Hematopoietic multipotent progenitor cell (in vitro differentiated cells): Measurements from ENCODE around the gene EEIG1. TPM values are rescaled to one million over a fixed set of nuclear protein-coding genes. Genes with fewer than 3 reads are reported as not detected.
A peak's percentile ranks its signal among the peaks of the same experiment; 100 is the strongest.

Source experiments
- DNase-seq, 3 donors: peaks; one replicate each; pipeline ENCODE4 v3.0.0-alpha.2; 2011 to 2015; ENCODE audit warnings: low read depth in 2 of 3, low spot score in 2 of 3
- total RNA-seq: library from RNA; depleted of rRNA; stranded (reverse); fragments of >200 nt; gene quantifications from one replicate; pipeline ENCODE4 v1.2.3, GENCODE V29; 2012

EEIG1 gene
- total RNA-seq, 1 donor, result 3.8 TPM

DNA sequence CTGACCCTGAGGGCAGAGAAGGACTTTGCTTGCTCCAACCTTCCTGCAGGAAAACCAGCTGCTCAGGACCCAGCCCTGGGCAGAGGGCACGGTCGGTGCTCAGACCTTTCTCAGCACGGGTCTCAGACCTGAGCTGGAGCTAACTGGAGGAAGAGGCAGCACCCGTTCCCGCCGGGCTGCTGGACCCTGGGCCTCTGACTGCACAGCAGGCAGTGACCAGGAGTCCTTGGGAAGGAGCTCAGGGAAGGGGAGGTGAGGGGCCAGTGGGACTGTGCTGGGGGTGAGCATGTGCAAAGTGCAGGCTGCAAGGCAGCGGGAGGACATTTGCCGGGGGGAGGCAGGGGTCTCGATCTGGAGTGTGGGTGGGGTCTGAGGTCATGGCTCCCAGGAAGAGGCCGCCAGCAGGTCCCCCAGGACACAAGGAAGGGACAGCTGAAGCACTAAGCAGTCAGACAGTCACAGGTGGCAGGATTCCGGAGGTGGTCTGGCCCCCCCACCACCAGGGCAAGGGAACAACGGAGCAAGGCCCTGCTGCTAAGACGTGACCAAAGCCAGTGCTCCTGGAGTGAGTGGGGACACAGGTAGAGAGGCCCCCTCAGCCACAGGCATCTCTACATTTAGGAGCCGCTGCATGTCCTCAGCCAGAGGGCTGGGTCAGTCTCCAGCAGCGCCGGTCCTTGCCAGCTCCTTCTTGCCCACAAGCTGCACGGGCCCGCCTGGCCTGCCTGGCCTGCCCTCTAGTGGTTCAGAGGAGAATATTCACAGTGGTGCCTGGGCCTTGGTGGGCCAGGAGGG, 38.4 kb downstream of the EEIG1 start:
- DNase-seq, result peak in 2 of 3 donors; percentile 59 to 66

DNA sequence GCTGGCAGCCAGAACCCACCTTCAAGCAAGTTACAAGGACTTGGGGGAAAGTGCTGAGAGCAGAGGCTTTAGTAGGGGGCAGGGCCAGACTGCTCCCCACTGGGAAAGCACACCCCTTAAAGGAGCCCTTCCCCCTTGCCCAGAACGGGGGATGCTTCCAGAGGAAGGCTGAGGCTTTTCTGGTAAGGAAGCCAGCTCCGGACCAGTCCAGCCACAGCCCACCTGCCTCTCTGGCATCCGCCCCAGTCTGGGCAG, 38.9 kb downstream of the EEIG1 start:
- DNase-seq, result no peak

DNA sequence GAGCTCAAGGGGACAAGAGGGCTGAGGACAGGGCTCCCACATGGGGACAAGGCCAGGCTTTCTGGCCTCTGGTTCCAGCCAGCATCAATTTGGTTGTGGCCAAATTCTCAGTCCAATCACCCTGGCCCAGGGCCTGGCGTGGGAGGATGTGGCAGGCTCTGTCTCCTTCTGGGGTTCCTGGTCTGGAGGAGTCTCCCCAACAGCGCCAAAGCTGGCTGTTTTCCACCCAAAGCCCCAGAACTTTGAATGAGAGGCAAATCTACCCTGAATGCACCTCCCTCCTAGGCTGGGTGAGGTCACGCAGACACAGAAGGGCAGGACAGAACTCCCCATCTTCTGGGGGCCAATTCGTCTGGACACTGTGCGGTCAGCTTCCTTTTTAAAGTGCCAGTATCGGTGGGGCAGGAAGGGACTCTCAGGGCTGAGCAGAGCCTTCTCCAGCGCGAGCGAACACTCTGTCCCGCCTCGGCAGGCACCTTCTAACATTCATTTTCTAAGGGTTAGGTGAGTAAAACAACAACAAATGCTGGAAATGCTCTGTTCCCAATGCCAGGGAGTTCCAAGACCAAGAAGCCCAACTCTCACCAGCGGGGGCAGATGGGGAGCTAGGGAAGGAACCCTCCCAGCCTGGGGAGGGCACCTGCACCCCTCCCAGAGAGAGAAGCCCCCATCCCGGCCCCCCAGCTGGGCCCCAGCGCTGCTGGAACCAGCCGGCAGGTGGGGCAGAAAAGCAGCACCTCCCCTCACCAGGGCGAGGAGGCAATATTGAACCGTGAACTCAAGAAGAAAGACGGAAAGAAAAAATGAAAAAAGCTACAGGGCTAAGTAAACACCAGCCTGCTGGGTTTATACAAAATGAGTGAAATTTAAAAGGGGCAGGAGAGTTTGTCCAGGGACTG, 39.5 kb downstream of the EEIG1 start:
- no peak for DNase-seq

DNA sequence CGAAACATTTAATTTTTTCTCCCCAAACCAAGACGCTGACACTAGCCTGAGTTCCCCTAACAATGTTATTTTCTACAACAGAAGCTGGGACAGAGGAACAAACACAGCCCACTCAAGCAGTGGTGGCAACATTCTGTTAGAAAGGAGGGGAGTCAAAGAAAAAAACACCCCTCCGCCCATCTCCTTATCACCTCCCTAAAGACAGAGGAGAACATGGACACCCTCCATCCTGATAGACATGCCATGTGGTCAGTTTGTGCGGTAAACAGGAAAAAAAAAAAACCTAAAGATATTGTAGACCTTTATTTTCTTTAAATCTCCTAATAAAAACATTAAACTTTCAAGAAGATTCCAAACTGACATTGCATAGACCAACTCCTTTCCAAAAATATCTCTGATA, 40.2 kb downstream of the EEIG1 start:
- DNase-seq, result no peak

DNA sequence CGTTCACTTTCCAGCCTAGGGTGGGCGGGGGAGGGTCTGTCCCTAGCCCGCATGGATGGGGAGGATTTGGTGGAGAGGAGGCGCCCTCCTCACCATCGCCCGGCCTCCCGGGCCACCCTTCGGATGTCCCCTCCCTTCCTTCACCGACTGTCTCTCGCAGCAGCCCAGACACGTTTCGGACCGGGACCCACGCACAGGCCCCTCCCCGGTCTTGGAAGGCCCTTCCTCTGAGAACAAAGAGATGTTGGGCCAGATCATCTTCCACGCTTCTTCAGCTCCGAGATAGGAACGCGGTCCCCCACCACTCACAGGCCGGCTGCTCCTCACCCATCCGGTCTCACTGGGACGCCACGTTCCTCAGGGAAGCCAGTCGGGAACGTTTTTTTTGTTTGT, 42.5 kb downstream of the EEIG1 start:
- DNase-seq, result no peak

DNA sequence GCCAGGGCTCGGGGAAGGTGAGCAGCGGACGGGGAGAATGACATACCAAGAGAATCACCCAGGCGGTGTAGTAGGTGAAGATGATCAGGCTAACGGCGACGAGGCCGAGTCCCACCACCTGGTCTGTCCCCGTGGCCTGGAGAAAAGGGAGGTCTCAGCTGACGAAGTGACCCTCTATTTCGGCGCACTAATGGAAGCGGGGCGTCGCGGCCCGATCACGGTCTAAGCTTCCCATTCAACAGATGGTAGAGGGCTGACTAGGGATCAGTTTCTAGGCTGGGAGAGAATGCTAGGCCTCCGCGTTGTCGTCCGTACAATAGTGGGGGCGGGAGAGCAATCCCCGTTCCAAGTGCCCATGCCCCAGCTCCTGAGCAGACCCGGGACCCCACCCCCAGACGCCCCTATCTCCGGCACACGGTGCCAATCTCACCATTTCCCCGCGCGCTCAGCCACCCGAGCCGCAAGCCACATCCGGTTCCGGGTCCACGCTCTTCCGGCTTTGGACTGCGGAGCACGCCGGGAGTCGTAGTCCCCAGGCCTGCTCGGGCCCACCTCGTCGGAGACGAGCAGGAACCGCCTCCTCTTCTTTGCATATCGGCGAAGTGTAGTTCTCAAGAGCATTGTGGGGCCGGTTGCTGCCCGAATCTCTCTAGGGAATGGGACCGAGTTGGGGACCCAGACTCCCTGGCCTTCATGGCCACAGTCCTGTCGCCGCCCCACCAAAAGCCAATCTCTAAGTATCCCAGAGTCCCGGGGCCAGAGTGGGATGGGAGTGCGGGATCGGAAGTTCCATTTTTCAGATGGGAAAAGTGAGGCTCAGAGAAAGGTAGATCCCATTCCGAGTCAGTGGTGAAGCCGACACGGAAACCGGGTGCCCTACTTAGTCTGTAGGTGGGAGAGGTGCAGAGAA, 43.1 kb downstream of the EEIG1 start, which contains the start of gene DPM2:
Gene DPM2, minus strand, starts transcription at position 467 of the 910 bp plus-strand sequence. Its CDS starts 34 bp downstream, at position 433.
- DNase-seq, result peak; percentile 80 to 93 (median 89)

DNA sequence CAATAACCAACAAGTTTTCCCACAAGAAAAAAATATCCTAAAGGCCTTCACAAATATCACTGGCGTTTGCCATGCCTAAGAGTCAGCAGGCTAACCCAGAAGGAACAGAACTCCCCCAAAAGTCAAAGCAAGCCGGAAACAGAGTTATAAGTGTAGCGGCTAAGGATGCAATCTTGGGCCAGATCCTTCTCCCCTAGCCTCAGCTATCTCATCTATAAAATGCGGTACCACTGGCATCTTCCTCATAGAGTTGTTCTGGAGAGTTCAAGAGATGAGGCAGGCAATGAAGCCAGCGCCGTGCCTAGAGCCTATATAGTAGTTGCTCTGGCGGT, 43.8 kb downstream of the EEIG1 start:
- DNase-seq, result no peak

DNA sequence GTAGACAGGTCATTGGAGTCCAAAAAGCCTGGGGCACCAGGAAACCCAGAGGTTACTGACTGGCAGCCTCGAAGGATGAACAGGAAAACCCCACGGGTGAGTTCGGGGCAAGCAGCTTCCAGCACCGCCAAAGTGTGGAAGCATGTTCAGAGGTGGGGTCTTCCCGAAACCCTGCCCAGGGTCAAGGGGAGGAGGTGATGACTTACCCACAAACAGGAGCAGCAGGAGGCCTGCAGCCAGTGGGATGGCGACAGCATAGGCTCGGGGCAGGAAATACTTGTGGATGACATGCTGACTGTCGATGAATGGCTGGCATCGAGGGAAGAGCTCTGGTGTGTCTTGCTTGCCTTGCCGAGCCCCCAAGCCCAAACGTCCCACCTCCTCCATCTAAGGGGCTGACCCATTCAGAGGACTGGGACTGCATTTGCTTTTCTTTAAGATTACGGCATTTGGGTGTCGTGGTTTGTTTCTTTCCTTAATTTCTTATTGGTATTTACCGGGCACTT, 44.4 kb downstream of the EEIG1 start:
- DNase-seq, result no peak

DNA sequence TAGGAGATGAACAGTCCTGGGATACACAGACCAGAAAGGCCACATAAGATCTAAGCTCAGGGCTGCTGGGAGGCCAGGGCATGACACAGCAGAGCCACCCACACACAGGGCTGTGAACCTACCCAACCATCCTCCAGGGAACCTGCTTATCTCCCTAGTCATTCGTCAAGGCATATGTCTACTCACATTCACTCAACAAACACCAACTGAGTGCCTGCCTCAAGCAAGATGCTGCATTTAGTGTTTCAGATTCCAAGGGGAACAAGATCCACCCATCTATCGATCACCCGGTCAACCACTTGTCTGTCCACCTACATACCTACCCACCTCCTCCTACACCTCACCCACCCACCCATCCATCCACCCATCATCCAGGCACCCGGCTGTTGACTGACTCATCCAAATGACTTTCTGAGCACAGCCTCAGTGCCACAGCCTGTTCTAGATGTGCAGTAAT, 45.0 kb downstream of the EEIG1 start:
- DNase-seq, result no peak

DNA sequence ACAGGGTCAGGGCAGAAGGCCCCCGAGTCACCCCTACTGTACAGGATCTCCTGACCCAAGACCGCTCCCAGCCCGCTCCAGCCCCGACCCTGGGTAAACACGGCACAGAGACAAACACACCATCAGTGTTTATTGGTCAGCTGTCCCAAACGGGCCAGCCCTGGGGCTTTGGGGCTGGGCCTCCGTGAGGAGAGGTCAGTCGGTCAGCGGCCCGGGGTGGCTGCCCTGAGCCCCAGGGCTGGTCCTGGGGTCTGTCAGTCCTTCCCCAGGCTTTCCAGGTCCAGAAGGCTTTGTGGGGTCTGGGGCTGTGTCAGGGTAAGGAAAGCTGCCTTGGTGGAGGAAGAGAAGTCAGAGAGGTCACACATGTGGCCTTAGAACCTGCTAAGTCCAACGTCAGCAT, 45.8 kb downstream of the EEIG1 start:
- no peak for DNase-seq

DNA sequence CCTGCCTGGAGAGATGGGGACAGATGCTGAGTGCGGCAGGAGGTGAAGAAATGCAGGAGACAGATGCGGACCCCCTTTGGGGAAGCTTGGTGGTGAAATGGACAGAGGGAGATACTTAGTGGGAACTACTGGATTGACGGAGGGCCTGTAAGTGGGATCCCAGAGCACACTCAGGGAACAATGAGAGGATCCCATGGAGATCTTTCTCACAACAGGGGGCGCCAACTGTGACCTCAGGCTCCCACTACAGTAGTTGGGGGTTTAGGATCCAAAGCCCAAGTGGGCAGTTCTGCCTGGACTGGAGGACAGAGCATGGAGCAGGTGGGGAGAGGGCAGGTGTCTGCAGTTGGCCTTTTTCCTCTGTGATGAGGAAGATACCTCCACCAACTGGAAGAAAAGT, 46.5 kb downstream of the EEIG1 start:
- DNase-seq, result no peak

DNA sequence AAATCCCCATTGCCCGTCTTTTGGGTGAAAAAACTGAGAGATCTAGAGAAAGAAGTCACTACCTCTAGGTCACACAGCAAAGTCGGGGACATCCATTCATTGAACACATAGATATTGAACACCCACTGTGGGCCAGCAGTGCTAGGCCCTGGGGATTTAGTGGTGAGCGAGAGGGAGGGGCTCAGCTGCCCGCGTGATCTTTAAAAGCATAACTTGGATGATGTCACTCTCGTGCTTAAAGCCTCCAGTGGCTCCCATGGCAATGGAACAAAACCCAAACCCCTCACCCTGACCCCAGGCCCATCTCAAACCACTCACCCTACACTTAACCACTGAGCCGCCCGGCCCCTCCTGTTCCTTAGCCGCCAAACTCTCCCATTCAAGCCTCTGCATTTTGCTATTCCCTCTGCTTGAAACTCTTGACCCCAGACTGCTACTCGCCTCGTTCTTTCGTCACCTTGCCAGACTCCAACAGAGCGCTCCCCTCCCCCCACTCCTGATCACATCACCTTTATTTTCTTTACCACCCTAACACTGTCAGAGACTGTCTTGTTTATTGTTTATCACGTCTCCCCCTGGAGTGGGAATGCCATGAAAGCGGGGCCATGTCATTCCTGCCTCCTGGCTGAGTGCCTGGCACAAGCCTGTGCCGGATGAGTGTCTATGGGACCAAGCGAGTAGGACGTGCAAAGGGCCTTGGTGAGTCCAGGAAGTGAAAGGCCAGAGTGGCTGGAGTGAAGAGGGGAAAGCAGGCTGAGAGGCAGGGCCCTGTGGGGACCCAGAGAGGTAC, 49.5 kb downstream of the EEIG1 start:
- peak in 1 of 3 donors; percentile 37 for DNase-seq

Other genes starting within 250 kb of the EEIG1 start
- 15.9 TPM for gene TOR2A, start 245.7 kb downstream of the EEIG1 start, total RNA-seq
- 79.7 TPM for gene SH2D3C, start 202.3 kb downstream of the EEIG1 start, total RNA-seq
- gene CDK9, start 195.0 kb downstream of the EEIG1 start, total RNA-seq, result 208 TPM
- gene FPGS, start 178.1 kb downstream of the EEIG1 start, total RNA-seq, result 212 TPM
- gene ENG, start 126.3 kb downstream of the EEIG1 start, total RNA-seq, result 17.5 TPM
- gene AK1, start 103.3 kb downstream of the EEIG1 start, total RNA-seq, result 0.27 TPM
- gene ST6GALNAC6, start 81.4 kb downstream of the EEIG1 start, total RNA-seq, result 47.9 TPM
- gene ST6GALNAC4, start 63.9 kb downstream of the EEIG1 start, total RNA-seq, result 70.3 TPM
- 0.27 TPM for gene PIP5KL1, start 50.2 kb downstream of the EEIG1 start, total RNA-seq
- 17.2 TPM for gene DPM2, start 43.1 kb downstream of the EEIG1 start, total RNA-seq
- gene NAIF1, start 86.3 kb upstream of the EEIG1 start, total RNA-seq, result 14.0 TPM
- gene SLC25A25, start 87.2 kb upstream of the EEIG1 start, total RNA-seq, result 14.8 TPM
- gene PTGES2, start 146.7 kb upstream of the EEIG1 start, total RNA-seq, result 54.4 TPM
- 2.2 TPM for gene LCN2, start 168.5 kb upstream of the EEIG1 start, total RNA-seq
- 109 TPM for gene BBLN, start 179.3 kb upstream of the EEIG1 start, total RNA-seq
- 75.7 TPM for gene CIZ1, start 210.6 kb upstream of the EEIG1 start, total RNA-seq
- 11.0 TPM for gene DNM1, start 222.4 kb upstream of the EEIG1 start, total RNA-seq